ENCODE results near the gene GRAMD4.

The GRAMD4 gene

GRCh38 chr22:46697811-46698515 is 77.8 kb downstream of the GRAMD4 start:
- no peak for TF ChIP-seq PAX5 (IDR thresholded peaks at IDR 0.05; ENCODE audit: insufficient read depth, low read length, severe bottlenecking)
- no peak for TF ChIP-seq POU2F2 (IDR thresholded peaks at IDR 0.05; ENCODE audit: low read depth, low read length)
- TF ChIP-seq POLR2AphosphoS5 (IDR thresholded peaks at IDR 0.05; ENCODE audit: low read depth, low read length), result no peak
- no peak for TF ChIP-seq POLR2A (IDR thresholded peaks at IDR 0.05; ENCODE audit: low read depth, low read length)
- no peak for TF ChIP-seq TAF1 (IDR thresholded peaks at IDR 0.05; ENCODE audit: low read depth, low read length)
- TF ChIP-seq SPI1 (IDR thresholded peaks at IDR 0.05; ENCODE audit: low read depth, low read length), result no peak
- DNase-seq (ENCODE audit: insufficient read length, low spot score), result no peak
- FAIRE-seq, result no peak

GRCh38 chr22:46699091-46699490 is 78.9 kb downstream of the GRAMD4 start:
- DNase-seq (ENCODE audit: insufficient read length, low spot score) (no peak), FAIRE-seq (no peak)
- no peak for TF ChIP-seq TAF1 (IDR thresholded peaks at IDR 0.05; ENCODE audit: low read depth, low read length)

- DNase-seq (ENCODE audit: insufficient read length, low spot score), result no peak
- TF ChIP-seq PAX5 (IDR thresholded peaks at IDR 0.05; ENCODE audit: insufficient read depth, low read length, severe bottlenecking), result no peak
- TF ChIP-seq SPI1 (IDR thresholded peaks at IDR 0.05; ENCODE audit: low read depth, low read length), result no peak
- TF ChIP-seq POLR2A (IDR thresholded peaks at IDR 0.05; ENCODE audit: low read depth, low read length), result no peak
- TF ChIP-seq TAF1 (IDR thresholded peaks at IDR 0.05; ENCODE audit: low read depth, low read length), result no peak
- TF ChIP-seq POU2F2 (IDR thresholded peaks at IDR 0.05; ENCODE audit: low read depth, low read length), result no peak
- TF ChIP-seq POLR2AphosphoS5 (IDR thresholded peaks at IDR 0.05; ENCODE audit: low read depth, low read length), result no peak
- FAIRE-seq, result no peak
These were observed 81.1 kb downstream of the GRAMD4 start for GRCh38 chr22:46701262-46701661.

- no peak for DNase-seq (ENCODE audit: insufficient read length, low spot score)
- no peak for FAIRE-seq
- TF ChIP-seq POU2F2 (IDR thresholded peaks at IDR 0.05; ENCODE audit: low read depth, low read length), result no peak
- no peak for TF ChIP-seq PAX5 (IDR thresholded peaks at IDR 0.05; ENCODE audit: insufficient read depth, low read length, severe bottlenecking)
- TF ChIP-seq TAF1 (IDR thresholded peaks at IDR 0.05; ENCODE audit: low read depth, low read length), result no peak
- no peak for TF ChIP-seq SPI1 (IDR thresholded peaks at IDR 0.05; ENCODE audit: low read depth, low read length)
- no peak for TF ChIP-seq POLR2AphosphoS5 (IDR thresholded peaks at IDR 0.05; ENCODE audit: low read depth, low read length)
- TF ChIP-seq POLR2A (IDR thresholded peaks at IDR 0.05; ENCODE audit: low read depth, low read length), result no peak
These were observed 83.2 kb downstream of the GRAMD4 start for GRCh38 chr22:46703171-46703995.

- TF ChIP-seq POU2F2 (IDR thresholded peaks at IDR 0.05; ENCODE audit: low read depth, low read length) (no peak), PAX5 (IDR thresholded peaks at IDR 0.05; ENCODE audit: insufficient read depth, low read length, severe bottlenecking) (no peak), SPI1 (IDR thresholded peaks at IDR 0.05; ENCODE audit: low read depth, low read length) (no peak), POLR2A (IDR thresholded peaks at IDR 0.05; ENCODE audit: low read depth, low read length) (no peak), POLR2AphosphoS5 (IDR thresholded peaks at IDR 0.05; ENCODE audit: low read depth, low read length) (no peak), TAF1 (IDR thresholded peaks at IDR 0.05; ENCODE audit: low read depth, low read length) (no peak)
- no peak for FAIRE-seq
- no peak for DNase-seq (ENCODE audit: insufficient read length, low spot score)
These were observed 83.8 kb downstream of the GRAMD4 start for GRCh38 chr22:46703996-46704370.

GRCh38 chr22:46706060-46706459 is 85.9 kb downstream of the GRAMD4 start:
- FAIRE-seq, result no peak
- no peak for TF ChIP-seq POU2F2 (IDR thresholded peaks at IDR 0.05; ENCODE audit: low read depth, low read length)
- no peak for TF ChIP-seq TAF1 (IDR thresholded peaks at IDR 0.05; ENCODE audit: low read depth, low read length)
- no peak for TF ChIP-seq PAX5 (IDR thresholded peaks at IDR 0.05; ENCODE audit: insufficient read depth, low read length, severe bottlenecking)
- no peak for TF ChIP-seq POLR2AphosphoS5 (IDR thresholded peaks at IDR 0.05; ENCODE audit: low read depth, low read length)
- no peak for TF ChIP-seq POLR2A (IDR thresholded peaks at IDR 0.05; ENCODE audit: low read depth, low read length)
- TF ChIP-seq SPI1 (IDR thresholded peaks at IDR 0.05; ENCODE audit: low read depth, low read length), result no peak
- no peak for DNase-seq (ENCODE audit: insufficient read length, low spot score)

- TF ChIP-seq SPI1 (IDR thresholded peaks at IDR 0.05; ENCODE audit: low read depth, low read length) (no peak), POU2F2 (IDR thresholded peaks at IDR 0.05; ENCODE audit: low read depth, low read length) (no peak), PAX5 (IDR thresholded peaks at IDR 0.05; ENCODE audit: insufficient read depth, low read length, severe bottlenecking) (no peak), POLR2A (IDR thresholded peaks at IDR 0.05; ENCODE audit: low read depth, low read length) (no peak), TAF1 (IDR thresholded peaks at IDR 0.05; ENCODE audit: low read depth, low read length) (no peak)
- no peak for DNase-seq (ENCODE audit: insufficient read length, low spot score)
- FAIRE-seq, result no peak
These were observed 87.1 kb downstream of the GRAMD4 start for GRCh38 chr22:46707305-46707704.

GRCh38 chr22:46707827-46708570 is 87.8 kb downstream of the GRAMD4 start:
- TF ChIP-seq SPI1 (IDR thresholded peaks at IDR 0.05; ENCODE audit: low read depth, low read length) (no peak), POLR2AphosphoS5 (IDR thresholded peaks at IDR 0.05; ENCODE audit: low read depth, low read length) (no peak), POU2F2 (IDR thresholded peaks at IDR 0.05; ENCODE audit: low read depth, low read length) (no peak), POLR2A (IDR thresholded peaks at IDR 0.05; ENCODE audit: low read depth, low read length) (no peak), TAF1 (IDR thresholded peaks at IDR 0.05; ENCODE audit: low read depth, low read length) (no peak), PAX5 (IDR thresholded peaks at IDR 0.05; ENCODE audit: insufficient read depth, low read length, severe bottlenecking) (no peak)
- FAIRE-seq (no peak), DNase-seq (ENCODE audit: insufficient read length, low spot score) (no peak)

- no peak for TF ChIP-seq POLR2A (IDR thresholded peaks at IDR 0.05; ENCODE audit: low read depth, low read length)
- TF ChIP-seq PAX5 (IDR thresholded peaks at IDR 0.05; ENCODE audit: insufficient read depth, low read length, severe bottlenecking), result no peak
- no peak for TF ChIP-seq SPI1 (IDR thresholded peaks at IDR 0.05; ENCODE audit: low read depth, low read length)
- no peak for TF ChIP-seq POU2F2 (IDR thresholded peaks at IDR 0.05; ENCODE audit: low read depth, low read length)
- TF ChIP-seq POLR2AphosphoS5 (IDR thresholded peaks at IDR 0.05; ENCODE audit: low read depth, low read length), result no peak
- TF ChIP-seq TAF1 (IDR thresholded peaks at IDR 0.05; ENCODE audit: low read depth, low read length), result no peak
- no peak for FAIRE-seq
- no peak for DNase-seq (ENCODE audit: insufficient read length, low spot score)
These were observed 88.7 kb downstream of the GRAMD4 start for GRCh38 chr22:46708766-46709330.

All from GM12891 (cell line).